Measurements from ENCODE around the gene HNRNPC. TPM values are rescaled to one million over a fixed set of nuclear protein-coding genes. Genes with fewer than 3 reads are reported as not detected.

The HNRNPC gene
- total RNA-seq, 1 experiment from 2014 or later, result 1,062 TPM

DNA sequence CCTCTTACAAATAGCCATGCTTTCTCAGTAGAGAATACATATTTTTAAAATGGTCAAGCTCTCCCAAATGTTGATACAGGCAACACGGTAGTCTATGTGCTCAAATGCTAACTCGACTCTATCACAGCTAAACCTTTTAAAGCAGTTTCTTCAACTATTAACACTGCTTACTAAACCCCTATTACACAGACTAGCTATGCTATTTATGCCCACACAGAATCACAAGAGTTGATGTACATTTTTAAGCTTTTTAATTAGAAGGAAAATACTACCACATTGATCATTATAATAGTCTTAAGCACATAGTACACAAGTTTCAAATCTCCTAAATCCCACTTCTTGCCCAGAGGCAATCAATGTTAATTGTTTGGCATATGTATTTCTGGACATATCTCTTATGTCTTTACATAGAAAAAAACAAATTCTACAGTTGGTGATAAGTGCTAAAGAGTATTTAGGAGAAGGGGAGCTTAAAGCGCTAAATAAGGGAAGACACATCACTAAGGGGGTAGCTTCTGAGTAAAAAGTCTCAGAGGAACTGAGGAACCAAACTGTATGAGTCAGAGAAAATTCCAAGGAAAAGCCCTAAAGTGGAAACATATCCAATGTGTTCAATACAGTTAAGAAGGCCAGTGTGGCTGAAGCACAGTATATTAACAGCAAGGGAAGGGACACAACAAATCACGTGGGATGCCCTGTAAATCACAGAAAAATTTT is 13.7 kb downstream of the HNRNPC start:
- H3K23ac ChIP-seq (ENCODE audit: insufficient read length, low read depth, low read length), result no peak overlapping the region
- H2BK15ac ChIP-seq (ENCODE audit: low read depth, low read length), result no peak overlapping the region
- H3K56ac ChIP-seq (ENCODE audit: insufficient read length, low read depth, low read length), result no peak overlapping the region
- H2BK120ac ChIP-seq (ENCODE audit: low read depth, low read length, poor library complexity, severe bottlenecking), result no peak overlapping the region
- no peak overlapping the region for H3K27ac ChIP-seq (ENCODE audit: insufficient read length, low read depth, low read length)
- no peaks in the 10 kb centered on the region for H3K27me3 ChIP-seq (ENCODE audit: insufficient read depth, low read length)
- no peak overlapping the region for H3T11ph ChIP-seq (ENCODE audit: low read length)
- no peak overlapping the region for H3K18ac ChIP-seq (ENCODE audit: insufficient read length, low read depth, low read length)
- H3K27ac Mint-ChIP-seq, result peak overlapping the region in 2 of 3 experiments; percentile 66 to 95; a peak in 4 of 7 replicates
- DNase-seq, result no peak
- H3K4me1 ChIP-seq (ENCODE audit: insufficient read depth, low read length), result no peaks in the 10 kb centered on the region; the same call in 1 of the 2 replicates
- H3K79me1 ChIP-seq (ENCODE audit: insufficient read depth, low read depth, low read length, poor library complexity, severe bottlenecking), result no peaks in the 10 kb centered on the region
- no peaks in the 10 kb centered on the region for H4K20me1 ChIP-seq (ENCODE audit: control insufficient read depth, insufficient read depth, insufficient read length)
- no peaks in the 10 kb centered on the region for H3K9me3 ChIP-seq (ENCODE audit: control insufficient read depth, low read depth, low read length)
- no peak overlapping the region for H2BK20ac ChIP-seq (ENCODE audit: low read depth, low read length, poor library complexity, severe bottlenecking)
- H3K27me3 Mint-ChIP-seq (ENCODE audit: low read depth), result no peaks in the 10 kb centered on the region; the same call in 1 of the 2 replicates
- H3K4me1 Mint-ChIP-seq, result peaks cover 31 to 43% of the 10 kb centered on the region in 2 experiments
- no peak overlapping the region for H4K8ac ChIP-seq (replicated peaks; ENCODE audit: insufficient read length, low read depth, low read length)
- H3K9ac ChIP-seq (ENCODE audit: extremely low read depth, insufficient read length, low read length), result no peak overlapping the region
- H3K79me2 ChIP-seq (ENCODE audit: insufficient read depth, low read length), result peaks cover 84% of the 10 kb centered on the region
- no CpG with 5 or more reads among the region's 4 CpGs for WGBS (ENCODE audit: extremely low coverage, insufficient read length, low lambda C conversion rate)
- H4K5ac ChIP-seq (ENCODE audit: insufficient read length, low read depth, low read length), result no peak overlapping the region
- no peak for TF ChIP-seq CTCF (conservative IDR thresholded peaks at IDR 0.05)
- no peak overlapping the region for H3K4ac ChIP-seq (ENCODE audit: low read depth, low read length)
- H2BK12ac ChIP-seq (ENCODE audit: insufficient read length, low read depth, low read length), result no peak overlapping the region
- H3K36me3 Mint-ChIP-seq (ENCODE audit: insufficient read depth in 1 of 3, low read depth in 3 of 3), result peaks cover 62 to 93% (median 79%) of the 10 kb centered on the region in 3 experiments
- no peak overlapping the region for H2BK5ac ChIP-seq (ENCODE audit: insufficient read length, low read length)
- no peak overlapping the region for H3K14ac ChIP-seq (ENCODE audit: insufficient read depth, low read length)
- no peak overlapping the region for H2AK5ac ChIP-seq (ENCODE audit: insufficient read length, low read length)
- no peak overlapping the region for H4K91ac ChIP-seq (ENCODE audit: insufficient read length, low read depth, low read length)
- peaks cover 3% of the 10 kb centered on the region for H3K23me2 ChIP-seq (ENCODE audit: insufficient read length, low read depth, low read length, poor library complexity, severe bottlenecking)
- H3K9me3 Mint-ChIP-seq, result no peaks in the 10 kb centered on the region
- no peak overlapping the region for H2AFZ ChIP-seq (ENCODE audit: low read length)
- H3K4me2 ChIP-seq (ENCODE audit: insufficient read depth, insufficient read length, low read length), result no peak overlapping the region
- H3K4me3 Mint-ChIP-seq, result peak overlapping the region in 1 of 2 experiments; percentile 3; a peak in 2 of 5 replicates

Measured in H9 (cell line).